ENCODE data around the gene KIAA1671.

Gene KIAA1671

GRCh38 chr22:25092119-25092518 is 139.6 kb downstream of the KIAA1671 start:
- no peak for DNase-seq (ENCODE audit: low read depth)

DNA sequence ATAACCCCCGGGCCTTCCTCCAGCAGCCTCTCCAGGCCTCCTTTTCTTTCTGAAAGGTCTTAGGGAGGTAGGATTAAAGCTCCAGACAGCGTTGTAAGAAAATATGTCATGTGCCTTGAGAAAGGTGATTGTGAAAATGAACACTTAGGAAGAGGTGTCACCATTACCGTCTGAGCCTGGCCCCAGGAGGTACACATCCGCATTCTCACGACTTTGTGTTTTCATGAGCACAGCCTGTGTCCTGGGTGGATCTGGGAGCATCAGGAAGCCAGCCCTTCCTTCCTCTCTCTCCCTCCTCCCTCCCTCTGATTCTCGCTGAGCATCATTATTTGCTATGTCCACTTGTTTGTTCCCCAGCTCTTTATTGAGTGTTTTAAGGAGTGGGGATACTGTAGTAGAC is 142.1 kb downstream of the KIAA1671 start:
- DNase-seq (ENCODE audit: low read depth), result no peak

GRCh38 chr22:25095869-25096268 is 143.4 kb downstream of the KIAA1671 start:
- DNase-seq (ENCODE audit: low read depth), result no peak

DNA sequence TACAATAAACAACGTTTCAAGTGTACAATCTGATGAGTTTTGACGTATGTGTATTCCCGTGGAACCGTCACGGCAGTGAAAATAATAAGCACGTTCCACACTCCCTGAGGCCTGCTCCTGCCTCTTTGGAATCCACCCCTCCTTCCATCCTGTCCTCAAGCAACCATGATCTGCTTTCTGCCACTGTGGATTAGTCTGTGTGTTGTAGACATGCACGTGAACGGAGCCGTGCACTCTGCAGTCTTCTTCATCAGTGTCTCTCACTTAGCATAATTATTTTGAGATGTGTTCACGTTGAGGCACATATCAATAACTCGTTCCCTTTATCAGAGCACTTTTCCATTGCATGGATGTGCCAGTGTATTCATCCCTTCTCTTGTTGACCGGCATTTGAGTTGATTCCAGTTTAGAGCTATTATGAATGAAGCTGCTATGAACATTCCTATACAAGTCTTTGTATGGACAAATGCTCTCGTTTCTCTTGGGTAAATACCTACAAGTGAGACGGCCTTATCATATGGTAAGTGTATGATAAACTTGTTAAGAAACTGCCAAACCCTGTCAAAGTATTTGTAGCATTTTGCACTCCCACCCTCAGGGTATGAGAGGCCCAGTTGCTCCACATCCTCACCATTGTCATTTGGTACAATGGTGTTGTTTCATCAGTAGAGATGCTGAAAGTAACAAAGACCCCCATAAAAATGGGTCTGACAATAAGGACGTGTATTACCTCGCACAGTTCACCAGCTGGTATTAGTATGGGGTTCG is 144.3 kb downstream of the KIAA1671 start:
- no peak for DNase-seq (ENCODE audit: low read depth)

GRCh38 chr22:25098445-25099081 is 146.0 kb downstream of the KIAA1671 start:
- DNase-seq (ENCODE audit: low read depth), result no peak

DNA sequence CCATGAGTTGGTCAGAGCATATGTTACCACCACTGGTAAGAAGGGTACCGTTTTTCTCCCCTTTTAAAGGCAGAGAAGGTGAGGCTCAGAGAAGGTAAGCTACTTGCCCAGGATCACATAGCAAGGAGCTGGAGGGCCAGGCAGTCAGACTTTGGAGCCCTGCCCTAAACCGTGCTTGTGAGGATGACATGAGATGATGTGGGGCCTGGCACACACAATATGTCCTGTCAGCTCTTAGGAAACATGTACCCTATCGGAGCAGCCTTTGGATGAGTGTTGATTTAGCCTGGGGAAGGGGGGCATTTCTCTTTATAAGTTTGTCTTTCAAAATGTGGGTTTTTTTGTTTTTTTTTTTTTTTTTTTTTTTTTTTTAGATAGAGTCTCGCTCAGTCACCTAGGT is 146.7 kb downstream of the KIAA1671 start:
- DNase-seq (ENCODE audit: low read depth), result no peak

GRCh38 chr22:25100402-25100801 is 147.9 kb downstream of the KIAA1671 start:
- no peak for DNase-seq (ENCODE audit: low read depth)

DNA sequence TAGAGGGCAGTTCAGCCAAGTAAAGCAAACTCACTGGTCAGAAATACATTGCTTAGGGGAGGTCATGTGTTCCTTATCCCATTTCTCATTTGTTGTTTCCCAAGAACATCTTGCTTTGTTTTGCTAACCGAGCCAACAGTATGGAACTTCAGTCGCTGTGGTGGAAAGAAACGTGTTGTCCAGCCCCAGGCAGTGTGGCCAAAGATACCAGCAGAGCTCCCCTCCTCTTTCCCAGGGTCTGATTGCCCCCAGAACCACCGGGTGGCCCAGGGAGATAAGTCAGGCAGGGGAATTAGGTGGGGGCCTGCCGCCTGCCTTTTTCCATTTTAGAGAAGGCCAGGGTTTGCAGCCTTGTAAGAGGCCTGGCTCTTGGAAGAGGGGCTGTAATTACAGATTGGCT is 148.4 kb downstream of the KIAA1671 start:
- DNase-seq (ENCODE audit: low read depth), result no peak

DNA sequence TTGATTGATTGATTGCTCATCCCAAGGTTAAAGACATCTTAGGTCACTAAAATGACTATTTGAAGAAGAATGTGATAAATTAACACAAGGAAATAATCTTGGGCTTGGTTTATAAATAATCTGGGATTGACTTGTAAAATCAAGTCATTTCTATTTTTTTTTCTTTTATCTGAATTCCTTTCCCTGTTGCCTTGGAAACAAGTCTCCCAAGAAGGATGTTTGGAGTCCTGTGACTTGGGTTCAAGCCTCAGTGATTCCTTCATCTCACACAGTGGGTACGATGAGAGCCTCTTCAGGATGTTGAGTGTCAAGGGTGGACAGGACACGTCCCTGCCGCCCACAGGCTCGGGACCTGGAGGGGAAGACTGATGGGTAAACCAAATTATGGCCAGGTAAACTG is 149.0 kb downstream of the KIAA1671 start:
- DNase-seq (ENCODE audit: low read depth), result no peak

GRCh38 chr22:25101986-25102385 is 149.5 kb downstream of the KIAA1671 start:
- DNase-seq (ENCODE audit: low read depth), result no peak

DNA sequence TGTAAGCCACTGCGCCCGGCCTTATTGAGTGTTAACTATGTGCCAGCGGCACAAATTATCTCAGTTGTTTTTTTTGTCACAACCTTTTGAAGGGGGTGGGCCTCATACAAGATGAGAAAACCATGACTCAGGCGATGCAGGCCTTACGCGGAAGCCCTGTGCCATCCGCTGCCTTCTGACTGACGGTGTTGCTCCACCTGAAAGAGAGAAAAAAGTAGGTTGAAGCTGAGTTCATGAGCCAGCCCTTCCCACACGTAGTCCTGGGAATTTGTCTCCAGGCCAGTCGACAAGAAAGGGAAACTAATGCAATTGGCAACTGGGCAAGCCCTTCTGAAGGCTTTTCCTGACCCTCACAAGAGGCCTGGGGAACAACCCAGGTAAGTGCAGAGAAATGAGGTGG is 150.2 kb downstream of the KIAA1671 start:
- peak; percentile 9 for DNase-seq (ENCODE audit: low read depth)

DNA sequence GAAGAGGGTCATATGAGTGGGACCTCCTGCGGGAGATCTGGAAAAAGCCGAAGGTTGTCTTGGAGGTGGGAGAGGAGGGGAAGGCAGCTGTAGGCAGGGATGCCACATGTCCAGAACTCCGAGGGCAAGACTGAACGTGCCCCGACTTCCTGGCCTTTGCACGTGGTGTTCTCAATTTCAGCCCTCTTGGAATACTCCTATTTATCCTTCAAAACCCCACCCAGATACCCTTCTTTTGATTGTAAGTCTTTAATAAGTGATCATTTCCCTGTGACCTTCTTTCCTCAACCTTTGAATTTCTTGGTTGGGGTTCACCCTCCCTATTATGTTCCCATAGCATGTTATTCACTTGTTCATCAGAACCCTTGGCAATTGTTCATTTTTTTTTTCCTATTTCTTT is 151.9 kb downstream of the KIAA1671 start:
- DNase-seq (ENCODE audit: low read depth), result no peak

GRCh38 chr22:25105817-25106650 is 153.5 kb downstream of the KIAA1671 start:
- DNase-seq (ENCODE audit: low read depth), result no peak

DNA sequence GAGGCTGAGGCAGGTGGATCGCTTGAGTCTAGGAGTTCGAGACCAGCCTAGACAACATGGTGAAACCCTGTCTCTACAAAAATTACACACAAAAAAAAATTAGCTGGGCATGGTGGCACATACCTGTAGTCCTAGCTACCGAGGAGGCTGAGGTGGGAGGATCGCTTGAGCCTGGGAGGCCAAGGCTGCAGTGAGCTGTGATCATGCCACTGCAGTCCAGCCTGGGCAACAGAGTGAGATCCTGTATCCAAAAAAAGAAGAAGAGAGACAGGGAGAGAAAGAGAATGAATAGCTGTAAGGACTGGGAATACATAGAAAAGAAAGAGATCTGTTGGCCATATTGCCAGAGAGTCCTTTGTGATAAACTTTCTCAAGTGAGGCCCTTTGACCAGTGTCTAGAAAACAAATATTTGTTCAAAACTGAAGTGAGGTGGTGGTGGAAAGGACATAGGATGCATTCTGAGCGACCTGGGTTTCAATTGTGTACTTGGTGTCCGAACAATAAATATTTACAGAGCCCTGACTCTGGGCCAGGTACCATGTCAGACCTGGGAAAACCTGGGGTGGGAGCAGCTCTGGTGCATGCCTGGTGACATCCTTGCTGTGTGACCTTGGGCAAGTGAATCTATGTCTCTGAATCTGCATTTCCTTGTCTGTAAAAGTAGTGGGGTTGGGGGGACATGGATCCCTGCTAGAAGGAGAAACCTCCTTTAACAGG is 157.5 kb downstream of the KIAA1671 start:
- no peak for DNase-seq (ENCODE audit: low read depth)

GRCh38 chr22:25110596-25110845 is 158.0 kb downstream of the KIAA1671 start:
- no peak for DNase-seq (ENCODE audit: low read depth)

GRCh38 chr22:25110846-25111578 is 158.5 kb downstream of the KIAA1671 start:
- peak; percentile 86 for DNase-seq (ENCODE audit: low read depth)

- DNase-seq (ENCODE audit: low read depth), result no peak
Observed at GRCh38 chr22:25111579-25112517, 159.3 kb downstream of the KIAA1671 start.

GRCh38 chr22:25112538-25113253 is 160.2 kb downstream of the KIAA1671 start:
- no peak for DNase-seq (ENCODE audit: low read depth)

DNA sequence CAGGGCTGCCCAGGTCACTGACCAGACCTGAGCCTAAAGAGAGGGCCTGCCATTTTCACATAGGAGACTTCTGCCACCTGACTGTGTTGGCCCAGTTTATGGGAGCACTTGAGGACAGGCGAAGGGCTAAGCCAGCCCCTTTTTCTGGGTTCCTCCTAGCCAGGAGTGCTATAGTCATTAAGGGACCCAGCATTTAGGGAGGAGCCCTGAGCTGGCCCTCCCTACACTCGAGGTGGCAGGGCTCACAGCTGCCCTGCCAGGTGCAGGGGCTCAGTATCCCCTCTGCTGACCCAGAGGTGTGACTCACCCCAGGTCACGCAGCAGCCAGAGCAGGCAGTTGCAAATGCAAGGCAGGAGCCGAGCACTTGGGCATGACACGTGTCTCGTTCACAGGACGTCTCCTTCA is 160.8 kb downstream of the KIAA1671 start:
- DNase-seq (ENCODE audit: low read depth), result no peak

Measured in amniotic epithelial cell (primary cell).